ENCODE results near the gene TFF1.
"Not testable (repeated sequence)": the region's sequence is repeated elsewhere in the genome, so short reads cannot be mapped to it uniquely, and the experiment has no call there.

Gene TFF1

GRCh38 chr21:42413093-42413492, 46.8 kb upstream of the TFF1 start:
- intact Hi-C loops (cut with DNase I; ENCODE audit: low total_unique reads): no loop called here
- no peak for DNase-seq
- H3K36me3 ChIP-seq: no peaks in the 10 kb centered on the region
- peaks cover 0 to 50% of the 10 kb centered on the region in 2 donors for H3K27me3 ChIP-seq
- H3K4me1 ChIP-seq: no peaks in the 10 kb centered on the region
- H3K27ac ChIP-seq: no peak overlapping the region
- no peak overlapping the region for H3K4me3 ChIP-seq
- H3K9me3 ChIP-seq: no peaks in the 10 kb centered on the region
- no peak for TF ChIP-seq CTCF (IDR thresholded peaks at IDR 0.05)

GRCh38 chr21:42412636-42412933, 46.2 kb upstream of the TFF1 start:
- no peaks in the 10 kb centered on the region for H3K4me1 ChIP-seq
- peaks cover 0 to 50% of the 10 kb centered on the region in 2 donors for H3K27me3 ChIP-seq
- H3K36me3 ChIP-seq: no peaks in the 10 kb centered on the region
- no peaks in the 10 kb centered on the region for H3K9me3 ChIP-seq
- no peak overlapping the region for H3K27ac ChIP-seq
- no peak overlapping the region for H3K4me3 ChIP-seq
- DNase-seq: no peak
- intact Hi-C loops (cut with DNase I; ENCODE audit: low total_unique reads): no loop called here
- no peak for TF ChIP-seq CTCF (IDR thresholded peaks at IDR 0.05)

GRCh38 chr21:42411891-42412635, 45.7 kb upstream of the TFF1 start:
- no peak overlapping the region for H3K4me3 ChIP-seq
- H3K27me3 ChIP-seq: peaks cover 0 to 50% of the 10 kb centered on the region in 2 donors
- H3K27ac ChIP-seq: no peak overlapping the region
- no peaks in the 10 kb centered on the region for H3K4me1 ChIP-seq
- no peak for TF ChIP-seq CTCF (IDR thresholded peaks at IDR 0.05)
- H3K36me3 ChIP-seq: no peaks in the 10 kb centered on the region
- no peak for DNase-seq
- no peaks in the 10 kb centered on the region for H3K9me3 ChIP-seq
- intact Hi-C loops (cut with DNase I; ENCODE audit: low total_unique reads): no loop called here

GRCh38 chr21:42411197-42411869, 45.0 kb upstream of the TFF1 start:
- Histone ChIP-seq H3K9me3 (no peaks in the 10 kb centered on the region), H3K4me3 (no peak overlapping the region), H3K36me3 (no peaks in the 10 kb centered on the region), H3K4me1 (no peaks in the 10 kb centered on the region), H3K27me3 (peaks cover 0 to 49% of the 10 kb centered on the region in 2 donors), H3K27ac (no peak overlapping the region)
- intact Hi-C loops (cut with DNase I; ENCODE audit: low total_unique reads): no loop called here
- no peak for DNase-seq
- TF ChIP-seq CTCF (IDR thresholded peaks at IDR 0.05): no peak

GRCh38 chr21:42409366-42409765, 43.0 kb upstream of the TFF1 start:
- Histone ChIP-seq H3K4me3 (no peak overlapping the region), H3K36me3 (no peaks in the 10 kb centered on the region), H3K4me1 (no peaks in the 10 kb centered on the region), H3K9me3 (no peaks in the 10 kb centered on the region), H3K27ac (no peak overlapping the region), H3K27me3 (peaks cover 0 to 36% of the 10 kb centered on the region in 2 donors)
- intact Hi-C loops (cut with DNase I; ENCODE audit: low total_unique reads): no loop called here
- DNase-seq: no peak
- no peak for TF ChIP-seq CTCF (IDR thresholded peaks at IDR 0.05)

GRCh38 chr21:42408718-42409117, 42.4 kb upstream of the TFF1 start:
- H3K36me3 ChIP-seq; H3K4me3 ChIP-seq; H3K9me3 ChIP-seq; DNase-seq; H3K27ac ChIP-seq; intact Hi-C loops (cut with DNase I; ENCODE audit: low total_unique reads); H3K4me1 ChIP-seq: not testable (repeated sequence)
- H3K27me3 ChIP-seq: peaks cover 0 to 30% of the 10 kb centered on the region in 2 donors

All from tibial artery (tissue), 4 donors.